ENCODE results near the gene MMP20. TPM values are rescaled to one million over a fixed set of nuclear protein-coding genes. Genes with fewer than 3 reads are reported as not detected.
"Not testable (repeated sequence)": the region's sequence is repeated elsewhere in the genome, so short reads cannot be mapped to it uniquely, and the experiment has no call there.

Gene MMP20
- total and polyA plus RNA-seq, 2 experiments from 2014 or later, result not detected

- Histone ChIP-seq H3K4me3 (no peak overlapping the region), H3K4me1 (ENCODE audit: low read depth) (no peaks in the 10 kb centered on the region), H3K27me3 (no peaks in the 10 kb centered on the region), H3K27ac (no peak overlapping the region), H3K9me3 (ENCODE audit: low read depth) (no peaks in the 10 kb centered on the region), H3K36me3 (no peaks in the 10 kb centered on the region)
- no peak for DNase-seq (ENCODE audit: low read depth in 1 of 2, low spot score in 1 of 2)
- TF ChIP-seq CTCF (IDR thresholded peaks at IDR 0.05; ENCODE audit: low read depth, low read length), result no peak
Observed at GRCh38 chr11:102633385-102634026, 8.4 kb upstream of the MMP20 start.

GRCh38 chr11:102632026-102632425 lies 6.9 kb upstream of the MMP20 start:
- H3K9me3 ChIP-seq (ENCODE audit: low read depth), result no peaks in the 10 kb centered on the region
- DNase-seq (ENCODE audit: low read depth in 1 of 2, low spot score in 1 of 2), result no peak
- H3K4me1 ChIP-seq (ENCODE audit: low read depth), result no peaks in the 10 kb centered on the region
- no peaks in the 10 kb centered on the region for H3K36me3 ChIP-seq
- H3K27ac ChIP-seq, result no peak overlapping the region
- no peak overlapping the region for H3K4me3 ChIP-seq
- H3K27me3 ChIP-seq, result no peaks in the 10 kb centered on the region
- no peak for TF ChIP-seq CTCF (IDR thresholded peaks at IDR 0.05; ENCODE audit: low read depth, low read length)

GRCh38 chr11:102630598-102631448 lies 5.7 kb upstream of the MMP20 start:
- no peak overlapping the region for H3K27ac ChIP-seq
- H3K27me3 ChIP-seq, result no peaks in the 10 kb centered on the region
- no peak for TF ChIP-seq CTCF (IDR thresholded peaks at IDR 0.05; ENCODE audit: low read depth, low read length)

GRCh38 chr11:102629908-102630307 lies 4.8 kb upstream of the MMP20 start:
- not testable (repeated sequence) for H3K27me3 ChIP-seq; H3K9me3 ChIP-seq (ENCODE audit: low read depth); H3K4me3 ChIP-seq; H3K36me3 ChIP-seq; H3K27ac ChIP-seq; DNase-seq (ENCODE audit: low read depth in 1 of 2, low spot score in 1 of 2); H3K4me1 ChIP-seq (ENCODE audit: low read depth)

More at GRCh38 chr11:102630598-102631448, 5.7 kb upstream of the MMP20 start:
- Histone ChIP-seq H3K36me3 (no peaks in the 10 kb centered on the region), H3K4me1 (ENCODE audit: low read depth) (no peaks in the 10 kb centered on the region), H3K4me3 (no peak overlapping the region), H3K9me3 (ENCODE audit: low read depth) (no peaks in the 10 kb centered on the region)
- DNase-seq (ENCODE audit: low read depth in 1 of 2, low spot score in 1 of 2), result no peak

GRCh38 chr11:102626676-102627075 lies 1.5 kb upstream of the MMP20 start:
- no peak overlapping the region for H3K27ac ChIP-seq
- no peaks in the 10 kb centered on the region for H3K9me3 ChIP-seq (ENCODE audit: low read depth)
- no peaks in the 10 kb centered on the region for H3K36me3 ChIP-seq
- no peak for DNase-seq (ENCODE audit: low read depth in 1 of 2, low spot score in 1 of 2)
- H3K4me1 ChIP-seq (ENCODE audit: low read depth), result no peaks in the 10 kb centered on the region
- no peaks in the 10 kb centered on the region for H3K27me3 ChIP-seq
- no peak overlapping the region for H3K4me3 ChIP-seq
- TF ChIP-seq CTCF (IDR thresholded peaks at IDR 0.05; ENCODE audit: low read depth, low read length), result no peak

GRCh38 chr11:102623998-102624397 lies 1.1 kb downstream of the MMP20 start:
- Histone ChIP-seq H3K27ac (no peak overlapping the region), H3K4me3 (no peak overlapping the region), H3K36me3 (no peaks in the 10 kb centered on the region), H3K9me3 (ENCODE audit: low read depth) (no peaks in the 10 kb centered on the region), H3K4me1 (ENCODE audit: low read depth) (no peaks in the 10 kb centered on the region), H3K27me3 (no peaks in the 10 kb centered on the region)
- no peak for DNase-seq (ENCODE audit: low read depth in 1 of 2, low spot score in 1 of 2)
- TF ChIP-seq CTCF (IDR thresholded peaks at IDR 0.05; ENCODE audit: low read depth, low read length), result no peak

Data from cardiac muscle cell (in vitro differentiated cells and primary cell).